Body of pancreas (tissue), 4 donors: ENCODE measurements around the gene NR3C1.

Source experiments
- POLR2A ChIP-seq, 3 donors: fragments of 450-650 bp; IDR thresholded peaks; one replicate each; pipeline ENCODE4 v1.6.1; 2016; ENCODE audit warnings: antibody characterized with exemption in 3 of 3, mild to moderate bottlenecking in 2 of 3
- TF ChIP-seq, protein P1 (sequence below), 7 experiments: fragments of 450-650 bp in 4 of 7; fragments of 200-600 bp in 3 of 7; sonication (generic) in 3 of 7; IDR thresholded peaks; one replicate each; pipeline ENCODE4 v1.5.1; 2016 to 2019; ENCODE audit warnings: antibody characterized with exemption in 7 of 7

DNA sequence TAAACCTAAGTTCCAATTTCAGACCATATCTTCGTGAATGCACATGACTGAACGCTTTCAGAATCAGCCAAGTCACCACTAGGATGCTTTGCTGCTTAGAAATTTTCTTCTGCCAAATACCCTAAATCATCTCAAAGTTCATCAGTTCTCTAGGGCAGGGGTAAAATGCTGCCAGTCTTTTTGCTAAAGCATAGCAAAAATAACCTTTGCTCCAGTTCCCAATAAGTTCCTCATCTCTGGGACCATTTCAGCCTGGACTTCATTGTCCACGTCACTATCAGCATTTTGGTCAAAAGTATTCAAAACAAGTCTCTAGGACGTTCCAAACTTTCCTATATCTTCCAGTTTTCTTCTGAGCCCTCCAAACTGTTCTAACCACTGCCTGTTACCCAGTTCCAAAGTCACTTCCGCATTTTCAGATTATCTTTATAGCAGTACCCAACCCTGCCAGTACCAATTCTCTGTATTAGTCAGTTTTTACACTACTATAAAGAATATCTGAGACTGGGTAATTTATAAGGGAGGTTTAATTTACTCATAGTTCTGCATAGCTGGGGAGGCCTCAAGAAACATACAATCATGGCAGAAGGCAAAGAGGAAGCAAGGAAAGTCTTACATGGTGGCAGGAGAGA, 74.8 kb downstream of the NR3C1 start:
- TF ChIP-seq POLR2A (IDR thresholded peaks at IDR 0.05), result no peak
- TF ChIP-seq, protein P1, sequence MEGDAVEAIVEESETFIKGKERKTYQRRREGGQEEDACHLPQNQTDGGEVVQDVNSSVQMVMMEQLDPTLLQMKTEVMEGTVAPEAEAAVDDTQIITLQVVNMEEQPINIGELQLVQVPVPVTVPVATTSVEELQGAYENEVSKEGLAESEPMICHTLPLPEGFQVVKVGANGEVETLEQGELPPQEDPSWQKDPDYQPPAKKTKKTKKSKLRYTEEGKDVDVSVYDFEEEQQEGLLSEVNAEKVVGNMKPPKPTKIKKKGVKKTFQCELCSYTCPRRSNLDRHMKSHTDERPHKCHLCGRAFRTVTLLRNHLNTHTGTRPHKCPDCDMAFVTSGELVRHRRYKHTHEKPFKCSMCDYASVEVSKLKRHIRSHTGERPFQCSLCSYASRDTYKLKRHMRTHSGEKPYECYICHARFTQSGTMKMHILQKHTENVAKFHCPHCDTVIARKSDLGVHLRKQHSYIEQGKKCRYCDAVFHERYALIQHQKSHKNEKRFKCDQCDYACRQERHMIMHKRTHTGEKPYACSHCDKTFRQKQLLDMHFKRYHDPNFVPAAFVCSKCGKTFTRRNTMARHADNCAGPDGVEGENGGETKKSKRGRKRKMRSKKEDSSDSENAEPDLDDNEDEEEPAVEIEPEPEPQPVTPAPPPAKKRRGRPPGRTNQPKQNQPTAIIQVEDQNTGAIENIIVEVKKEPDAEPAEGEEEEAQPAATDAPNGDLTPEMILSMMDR (IDR thresholded peaks at IDR 0.05), result no peak
